ENCODE measurements around the gene SRSF5. TPM values are rescaled to one million over a fixed set of nuclear protein-coding genes. Genes with fewer than 3 reads are reported as not detected.

SRSF5 gene
- total and polyA plus RNA-seq, 12 donors, result 135 to 310 (median 173) TPM

DNA sequence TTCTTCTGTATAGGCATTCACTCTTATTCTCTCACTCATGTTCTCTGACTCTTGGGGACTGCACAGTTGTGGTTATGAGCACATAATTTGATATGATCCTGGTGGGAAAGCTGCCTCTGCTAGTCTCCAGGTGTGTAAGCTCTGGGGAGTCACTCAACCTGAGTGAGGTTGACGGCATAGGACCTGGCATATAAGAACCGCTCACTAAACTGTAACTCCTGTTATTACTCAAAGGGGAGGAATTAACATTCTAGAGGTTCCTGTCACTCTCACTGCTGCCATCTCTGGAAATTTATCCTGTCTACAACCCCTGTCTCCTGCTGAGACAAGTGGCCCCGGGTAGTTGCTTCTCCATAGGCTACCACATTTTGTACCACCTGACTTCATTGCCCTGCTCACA is 14.0 kb downstream of the SRSF5 start:
- Histone ChIP-seq H3K27ac (no peak overlapping the region), H3K4me1 (peaks cover 0 to 27% (median 19%) of the 10 kb centered on the region in 9 donors), H3K4me3 (no peak overlapping the region), H3K36me3 (peaks cover 0 to 78% (median 15%) of the 10 kb centered on the region in 9 donors), H3K9me3 (no peaks in the 10 kb centered on the region), H3K27me3 (no peaks in the 10 kb centered on the region)
- no peak for ATAC-seq
- WGBS, 2 donors, result 92 to 94% methylated on average over 3 of the region's 3 CpGs
- no peak for DNase-seq
- intact Hi-C loops (cut with DNase I), result no loop called here
- TF ChIP-seq, protein P1, sequence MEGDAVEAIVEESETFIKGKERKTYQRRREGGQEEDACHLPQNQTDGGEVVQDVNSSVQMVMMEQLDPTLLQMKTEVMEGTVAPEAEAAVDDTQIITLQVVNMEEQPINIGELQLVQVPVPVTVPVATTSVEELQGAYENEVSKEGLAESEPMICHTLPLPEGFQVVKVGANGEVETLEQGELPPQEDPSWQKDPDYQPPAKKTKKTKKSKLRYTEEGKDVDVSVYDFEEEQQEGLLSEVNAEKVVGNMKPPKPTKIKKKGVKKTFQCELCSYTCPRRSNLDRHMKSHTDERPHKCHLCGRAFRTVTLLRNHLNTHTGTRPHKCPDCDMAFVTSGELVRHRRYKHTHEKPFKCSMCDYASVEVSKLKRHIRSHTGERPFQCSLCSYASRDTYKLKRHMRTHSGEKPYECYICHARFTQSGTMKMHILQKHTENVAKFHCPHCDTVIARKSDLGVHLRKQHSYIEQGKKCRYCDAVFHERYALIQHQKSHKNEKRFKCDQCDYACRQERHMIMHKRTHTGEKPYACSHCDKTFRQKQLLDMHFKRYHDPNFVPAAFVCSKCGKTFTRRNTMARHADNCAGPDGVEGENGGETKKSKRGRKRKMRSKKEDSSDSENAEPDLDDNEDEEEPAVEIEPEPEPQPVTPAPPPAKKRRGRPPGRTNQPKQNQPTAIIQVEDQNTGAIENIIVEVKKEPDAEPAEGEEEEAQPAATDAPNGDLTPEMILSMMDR (IDR thresholded peaks at IDR 0.05), result no peak

DNA sequence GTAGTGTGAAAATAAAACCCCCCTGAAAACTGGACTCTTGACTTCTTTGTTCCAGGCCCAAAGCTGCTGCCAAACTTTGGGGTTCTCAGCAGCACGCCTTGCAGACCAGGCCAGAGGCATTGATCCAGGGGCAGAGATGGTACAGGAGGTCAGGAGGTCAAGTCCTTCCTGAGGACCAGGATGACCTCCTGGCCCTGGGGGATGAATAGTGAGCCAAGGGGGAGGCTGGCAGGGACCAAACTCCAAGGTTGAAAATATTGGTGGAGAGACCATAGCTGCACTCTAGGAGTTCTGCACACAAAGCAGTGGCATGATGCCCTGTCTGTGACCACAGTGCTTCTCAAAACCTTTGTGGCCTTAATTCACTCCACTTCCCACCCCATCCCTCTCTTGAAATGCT is 18.0 kb downstream of the SRSF5 start:
- H3K4me3 ChIP-seq, result no peak overlapping the region
- no peaks in the 10 kb centered on the region for H3K9me3 ChIP-seq
- intact Hi-C loops (cut with DNase I), result no loop called here
- peaks cover 0 to 5% (median 0%) of the 10 kb centered on the region in 9 donors for H3K4me1 ChIP-seq
- no peak for DNase-seq
- TF ChIP-seq, protein P1 (IDR thresholded peaks at IDR 0.05), result no peak
- WGBS, 2 donors, result 94 to 96% methylated on average over 1 of the region's 1 CpG
- peaks cover 0 to 44% (median 5%) of the 10 kb centered on the region in 9 donors for H3K36me3 ChIP-seq
- peak in 1 of 8 donors; percentile 23 for ATAC-seq
- no peaks in the 10 kb centered on the region for H3K27me3 ChIP-seq
- no peak overlapping the region for H3K27ac ChIP-seq

- Histone ChIP-seq H3K36me3 (peaks cover 0 to 28% (median 0%) of the 10 kb centered on the region in 9 donors), H3K4me3 (no peak overlapping the region), H3K27me3 (no peaks in the 10 kb centered on the region), H3K9me3 (no peaks in the 10 kb centered on the region), H3K27ac (no peak overlapping the region), H3K4me1 (peaks cover 0 to 2% (median 0%) of the 10 kb centered on the region in 9 donors)
- TF ChIP-seq, protein P1 (IDR thresholded peaks at IDR 0.05), result no peak
- DNase-seq (no peak), ATAC-seq (no peak)
- 95% methylated on average over 3 of the region's 3 CpGs for WGBS, 2 donors
- intact Hi-C loops (cut with DNase I), result no loop called here
Observed at GRCh38 chr14:69786603-69787002, 19.7 kb downstream of the SRSF5 start.

DNA sequence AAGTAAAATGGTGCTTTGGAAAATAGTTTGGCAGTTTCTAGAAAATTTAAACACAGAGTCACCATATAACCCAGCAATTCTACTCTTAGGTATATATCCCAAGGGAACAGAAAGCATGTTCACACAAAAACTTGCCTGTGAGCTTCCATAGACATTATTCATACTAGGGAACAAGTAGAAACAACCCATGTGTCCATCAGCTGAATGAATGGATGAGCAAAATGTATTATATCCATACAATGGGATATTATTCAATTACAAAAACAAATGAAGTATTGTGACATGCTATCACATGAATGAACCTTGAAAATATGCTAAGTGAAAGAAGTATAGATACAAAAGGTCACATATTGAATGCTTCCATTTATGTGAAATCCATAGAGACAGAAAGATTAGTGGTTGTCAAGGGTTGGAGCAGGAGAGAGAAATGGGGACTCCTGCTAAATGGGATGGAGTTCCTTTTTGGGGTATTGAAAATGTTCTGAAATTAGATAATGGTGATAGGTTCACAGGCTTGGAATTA is 22.2 kb downstream of the SRSF5 start:
- ATAC-seq, result no peak
- no peak overlapping the region for H3K27ac ChIP-seq
- no peaks in the 10 kb centered on the region for H3K4me1 ChIP-seq

More for the DNA sequence above, 22.2 kb downstream of the SRSF5 start:
- Histone ChIP-seq H3K36me3 (peaks cover 0 to 17% (median 0%) of the 10 kb centered on the region in 9 donors), H3K4me3 (no peak overlapping the region), H3K27me3 (no peaks in the 10 kb centered on the region), H3K9me3 (no peaks in the 10 kb centered on the region)
- intact Hi-C loops (cut with DNase I), result no loop called here
- TF ChIP-seq, protein P1 (IDR thresholded peaks at IDR 0.05), result no peak
- DNase-seq, result no peak
